ENCODE data around the gene IFT25.

DNA sequence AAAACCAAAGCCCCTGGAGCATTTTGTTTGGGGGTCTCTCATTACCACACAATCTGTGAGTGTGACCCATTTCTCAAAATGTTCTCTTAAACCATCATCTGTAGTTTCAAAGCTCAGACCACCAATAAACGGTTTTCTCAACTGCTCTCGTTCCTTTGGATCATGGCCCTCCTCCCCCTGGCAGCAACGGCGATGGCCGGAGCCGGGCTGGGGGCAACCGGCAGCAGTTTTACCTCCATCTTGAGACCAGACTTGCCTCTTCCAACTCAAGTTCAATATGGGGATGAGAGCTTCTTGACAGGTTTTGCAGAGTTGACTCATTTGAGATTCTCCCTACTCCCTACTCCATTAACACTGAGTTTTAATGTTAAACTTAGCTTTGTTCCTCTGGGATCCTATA lies 30.4 kb upstream of the IFT25 start:
- TF ChIP-seq, protein P1, sequence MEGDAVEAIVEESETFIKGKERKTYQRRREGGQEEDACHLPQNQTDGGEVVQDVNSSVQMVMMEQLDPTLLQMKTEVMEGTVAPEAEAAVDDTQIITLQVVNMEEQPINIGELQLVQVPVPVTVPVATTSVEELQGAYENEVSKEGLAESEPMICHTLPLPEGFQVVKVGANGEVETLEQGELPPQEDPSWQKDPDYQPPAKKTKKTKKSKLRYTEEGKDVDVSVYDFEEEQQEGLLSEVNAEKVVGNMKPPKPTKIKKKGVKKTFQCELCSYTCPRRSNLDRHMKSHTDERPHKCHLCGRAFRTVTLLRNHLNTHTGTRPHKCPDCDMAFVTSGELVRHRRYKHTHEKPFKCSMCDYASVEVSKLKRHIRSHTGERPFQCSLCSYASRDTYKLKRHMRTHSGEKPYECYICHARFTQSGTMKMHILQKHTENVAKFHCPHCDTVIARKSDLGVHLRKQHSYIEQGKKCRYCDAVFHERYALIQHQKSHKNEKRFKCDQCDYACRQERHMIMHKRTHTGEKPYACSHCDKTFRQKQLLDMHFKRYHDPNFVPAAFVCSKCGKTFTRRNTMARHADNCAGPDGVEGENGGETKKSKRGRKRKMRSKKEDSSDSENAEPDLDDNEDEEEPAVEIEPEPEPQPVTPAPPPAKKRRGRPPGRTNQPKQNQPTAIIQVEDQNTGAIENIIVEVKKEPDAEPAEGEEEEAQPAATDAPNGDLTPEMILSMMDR (IDR thresholded peaks at IDR 0.05): no peak
- no peak for TF ChIP-seq POLR2A (IDR thresholded peaks at IDR 0.05)
